ENCODE results near the gene MAP9.
"Not testable (repeated sequence)": the region's sequence is repeated elsewhere in the genome, so short reads cannot be mapped to it uniquely, and the experiment has no call there.

Gene MAP9

DNA sequence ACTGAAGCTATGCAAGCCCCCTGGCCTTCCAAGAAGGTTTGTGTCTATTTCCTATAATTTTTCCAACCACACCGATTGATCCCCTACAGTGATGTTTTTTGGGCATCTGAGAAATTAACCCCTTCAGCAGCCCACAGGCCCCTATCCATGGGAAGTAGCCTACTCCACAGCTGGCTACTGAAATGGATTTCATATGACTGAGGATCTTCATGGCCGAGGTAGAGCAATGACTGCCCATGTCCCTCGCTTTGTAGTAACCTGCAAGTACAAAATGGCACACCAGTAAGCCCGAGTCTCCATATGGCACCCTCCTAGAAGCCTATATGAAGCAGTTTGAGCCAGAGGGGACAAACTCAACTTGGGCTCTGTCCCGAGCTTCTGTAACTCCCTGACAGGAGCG lies 36.8 kb downstream of the MAP9 start:
- FAIRE-seq = no peak

DNA sequence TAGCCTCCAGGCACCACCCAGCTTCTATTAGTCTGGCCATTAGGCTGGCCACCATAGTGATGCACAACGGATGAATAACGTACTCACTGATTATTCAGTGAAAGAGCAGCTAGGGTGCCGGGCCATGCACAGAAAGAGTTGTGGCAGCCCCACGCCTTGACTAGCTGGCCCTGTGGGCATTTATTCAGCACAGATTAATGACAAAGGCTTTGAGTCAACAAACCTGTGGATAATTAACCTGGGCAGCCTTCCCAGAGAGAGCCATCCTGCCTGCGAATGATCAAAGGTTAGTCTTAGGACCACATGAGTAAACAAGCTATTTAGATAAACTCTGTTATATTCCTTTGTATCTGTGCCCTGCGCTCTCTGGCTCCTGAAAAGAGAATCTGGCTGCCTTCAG lies 37.2 kb downstream of the MAP9 start:
- FAIRE-seq = no peak

DNA sequence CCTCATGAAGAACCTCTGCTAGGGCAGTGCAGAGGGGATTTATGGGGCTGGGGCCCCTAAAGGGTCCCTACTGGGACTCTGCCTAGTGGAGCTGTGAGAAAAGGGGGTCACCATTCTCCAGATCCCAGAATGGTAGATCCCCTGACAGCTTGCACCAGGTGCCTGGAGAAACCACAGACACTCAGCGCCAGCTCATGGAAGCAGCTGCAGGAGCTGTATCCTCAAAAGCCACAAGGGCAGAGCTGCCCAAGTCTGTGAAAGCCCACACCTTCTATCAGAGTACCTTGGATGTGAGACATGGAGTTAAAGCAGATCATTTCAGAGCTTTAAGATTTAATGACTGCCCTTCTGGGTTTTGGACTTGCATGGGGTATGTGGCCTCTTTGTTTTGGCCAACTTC lies 38.6 kb downstream of the MAP9 start:
- no peak for FAIRE-seq

DNA sequence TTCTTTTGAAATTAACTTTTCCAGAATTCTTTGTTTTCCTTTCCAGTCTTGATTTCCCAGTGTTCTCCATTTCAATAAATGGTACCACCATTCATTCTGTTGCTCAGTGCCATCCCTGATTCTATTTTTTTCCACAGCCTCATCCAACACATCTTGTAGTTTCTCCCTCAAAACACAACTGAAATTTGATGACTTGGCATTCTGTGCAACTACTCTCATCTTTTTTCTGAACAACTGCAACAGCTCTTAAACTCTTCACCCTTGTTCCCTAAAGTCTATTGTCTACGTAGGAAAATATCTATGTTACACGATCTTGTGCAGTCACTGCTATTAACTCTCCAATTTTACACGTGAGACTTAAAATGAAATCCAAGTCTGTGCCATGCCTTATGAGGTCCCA lies 40.5 kb downstream of the MAP9 start:
- no peak for FAIRE-seq

DNA sequence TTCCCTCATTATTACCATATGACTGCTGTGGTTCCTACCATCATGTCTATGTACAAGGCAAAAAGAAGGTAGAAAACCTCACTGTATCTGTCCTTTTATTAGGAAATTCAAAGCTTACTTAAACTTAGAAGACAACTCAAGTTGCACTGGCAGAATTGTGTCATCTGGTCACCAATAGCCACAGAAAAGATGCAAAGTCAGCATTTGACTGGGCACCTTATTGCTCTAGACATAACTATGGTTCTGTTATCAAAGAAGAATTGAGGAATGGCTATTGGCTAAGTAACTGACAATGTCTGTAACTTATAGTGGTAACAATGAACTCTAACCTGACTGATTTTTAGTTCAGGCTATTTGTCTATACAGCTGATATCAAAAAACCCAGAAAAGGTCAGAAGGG lies 45.3 kb downstream of the MAP9 start:
- no peak for FAIRE-seq

DNA sequence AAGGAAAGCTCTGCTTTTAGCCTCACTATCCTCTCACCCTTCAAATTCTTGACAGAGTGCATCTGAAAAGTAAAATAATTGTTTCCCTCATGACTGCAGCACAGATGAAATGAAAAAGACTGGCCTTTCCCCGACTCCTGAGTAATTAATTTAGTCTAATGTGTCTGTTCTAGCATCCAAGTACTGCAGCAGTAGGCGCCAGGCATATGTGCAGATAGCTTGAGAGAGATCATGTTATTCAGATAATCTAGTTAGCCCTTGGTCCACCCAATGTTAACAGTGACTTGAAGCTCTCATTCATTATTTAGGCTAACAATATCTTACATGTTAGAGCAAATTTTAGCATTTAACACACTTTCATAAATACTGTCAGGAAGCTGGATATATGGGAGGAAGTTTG lies 54.0 kb downstream of the MAP9 start:
- no peak for FAIRE-seq

DNA sequence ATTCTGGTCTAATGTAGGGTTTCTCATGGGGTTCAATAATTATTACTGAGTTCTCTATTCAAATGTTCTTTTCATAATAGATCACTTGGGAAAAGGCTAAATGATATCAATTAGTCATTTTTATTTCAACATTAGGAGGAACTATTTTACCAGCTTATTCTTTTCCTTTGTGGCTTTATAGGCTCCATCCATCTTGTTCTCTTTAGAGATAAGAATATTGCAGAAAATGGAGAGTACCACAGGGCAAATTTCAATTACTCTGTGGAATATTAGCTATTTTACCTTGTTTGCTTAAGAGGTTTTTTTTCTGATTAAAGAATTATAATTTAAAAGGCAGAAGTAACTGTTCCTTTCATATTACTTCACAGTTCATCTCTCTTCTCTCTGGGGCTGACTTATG lies 55.8 kb downstream of the MAP9 start:
- FAIRE-seq = no peak

DNA sequence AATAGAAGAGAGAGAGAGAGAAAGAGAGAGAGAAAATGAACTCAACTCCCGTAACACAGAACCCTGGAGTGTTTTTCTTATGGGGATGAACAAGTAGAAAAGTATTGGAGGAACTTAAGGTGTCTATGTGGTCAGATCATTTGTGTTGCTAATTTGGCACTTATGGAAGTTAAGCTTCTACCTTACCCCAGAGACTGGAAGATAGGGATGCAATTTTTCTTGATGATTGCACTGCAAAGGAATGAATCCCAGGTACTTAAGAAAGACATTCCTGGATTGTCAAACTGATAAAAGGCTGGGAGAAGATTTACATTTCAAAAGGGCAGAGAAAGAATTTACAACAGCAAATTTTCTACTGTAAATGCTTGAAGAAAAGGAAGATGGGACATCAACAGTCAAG lies 57.2 kb downstream of the MAP9 start:
- no peak for FAIRE-seq

DNA sequence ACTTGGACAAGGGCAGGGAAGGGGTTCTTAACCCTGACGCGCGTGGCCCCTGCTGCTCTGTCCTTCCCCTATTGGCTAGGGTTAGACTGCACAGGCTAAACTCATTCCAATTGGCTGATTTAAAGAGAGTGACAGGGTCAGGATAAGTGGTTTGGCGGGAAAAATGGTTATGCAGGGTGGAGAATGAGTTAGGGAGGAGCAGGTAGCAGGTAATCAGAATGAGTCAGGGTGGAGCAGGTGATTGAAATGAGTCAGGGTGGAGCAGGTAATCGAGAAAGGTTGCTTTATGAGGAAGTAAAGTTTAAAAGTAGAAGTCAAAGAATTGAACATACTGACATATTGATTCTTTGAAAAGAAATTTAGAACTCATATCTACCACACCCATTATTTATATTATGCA lies 64.7 kb downstream of the MAP9 start:
- FAIRE-seq = not testable (repeated sequence)

DNA sequence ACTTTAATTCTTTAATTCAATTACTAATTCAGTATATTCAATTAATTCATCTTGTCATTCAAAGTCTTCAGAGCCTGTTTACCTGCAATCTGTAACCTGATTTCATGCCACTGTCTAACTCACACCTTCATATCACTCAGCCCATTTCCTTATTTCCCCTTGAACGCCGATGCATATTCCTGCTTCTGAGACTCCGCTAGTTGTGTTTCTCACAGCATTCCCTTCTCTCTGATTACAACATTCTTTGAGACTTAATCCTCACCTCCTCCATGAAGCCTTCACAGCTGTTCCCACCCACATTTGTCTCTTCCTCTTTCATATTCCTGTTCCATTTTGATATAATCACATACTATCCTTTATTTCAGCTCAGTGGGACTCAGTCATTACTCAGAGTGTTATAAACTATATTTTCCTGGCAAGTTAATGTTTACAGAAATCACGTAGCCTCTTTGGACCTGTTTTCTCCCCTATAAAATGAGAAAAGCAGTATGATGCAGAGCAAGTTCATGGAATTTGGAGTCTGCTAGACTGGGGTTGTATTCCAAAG lies 69.0 kb downstream of the MAP9 start:
- no peak for FAIRE-seq

DNA sequence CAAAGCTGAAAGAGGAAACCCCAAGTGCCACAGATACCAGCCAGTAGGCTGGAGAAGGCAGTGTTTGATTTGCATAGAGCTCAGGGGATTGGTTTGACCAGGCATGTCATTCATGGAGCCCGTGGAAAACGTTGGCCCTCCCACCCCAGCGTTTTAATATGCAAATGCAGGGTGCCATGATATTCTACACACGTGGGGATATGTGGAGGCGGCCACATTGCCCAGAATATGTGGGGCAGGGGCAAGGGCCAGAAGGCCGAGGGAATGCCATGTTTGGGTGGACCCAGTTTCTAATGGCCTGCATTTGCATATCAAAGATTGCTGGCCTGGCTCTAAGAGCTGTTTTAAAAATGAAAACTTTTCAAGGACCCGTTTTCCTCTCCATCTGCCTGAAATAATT lies 71.1 kb downstream of the MAP9 start:
- no peak for FAIRE-seq

DNA sequence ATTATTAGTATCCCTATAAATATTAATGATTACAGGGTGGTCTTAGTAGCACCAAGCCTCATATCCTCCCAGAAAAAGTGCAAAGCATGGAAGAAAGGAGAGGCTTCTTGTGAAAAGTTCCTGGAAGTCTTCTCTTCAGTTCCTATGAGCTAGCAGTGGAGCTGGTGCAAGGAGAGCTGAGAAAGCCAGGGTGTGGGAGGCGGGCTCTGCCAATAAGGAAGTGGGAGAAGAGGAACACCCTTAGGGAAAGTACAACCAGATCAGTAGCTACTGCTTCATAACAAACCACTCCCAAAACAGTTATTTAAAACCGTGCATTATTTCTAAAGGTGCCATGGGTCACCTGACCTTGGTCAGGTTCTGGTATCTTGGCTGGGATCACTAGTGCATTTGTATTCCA lies 72.4 kb downstream of the MAP9 start:
- FAIRE-seq = no peak

DNA sequence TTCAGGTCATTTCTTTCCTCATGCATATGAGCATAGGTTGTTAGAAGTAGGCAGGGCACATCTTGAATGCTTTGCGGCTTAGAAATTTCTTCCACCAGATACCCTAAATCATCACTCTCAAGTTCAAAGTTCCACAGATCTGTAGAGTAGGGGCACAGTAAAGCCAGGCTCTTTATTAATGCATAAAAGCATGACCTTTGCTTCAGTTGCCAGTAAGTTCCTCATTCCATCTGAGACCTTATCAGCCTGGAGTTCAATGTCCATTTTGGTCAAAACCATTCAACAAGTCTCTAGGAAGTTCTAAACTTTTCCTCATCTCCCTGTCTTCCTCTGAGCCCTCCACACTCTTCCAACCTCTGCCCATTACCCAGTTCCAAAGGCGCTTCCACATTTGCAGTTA lies 77.7 kb downstream of the MAP9 start:
- no peak for FAIRE-seq
